KOPT-K1 (cell line): ENCODE results near the gene KCNJ14.

Experiments used
- H3K27ac ChIP-seq: fragments of 200-600 bp; sonication (generic); 2 replicates; pipeline ENCODE4 v1.5.1; 2016; ENCODE audit warnings: antibody characterized with exemption, mild to moderate bottlenecking, low read depth, low read length; ENCODE audit not compliant: poor library complexity, severe bottlenecking
- H3K36me3 ChIP-seq: fragments of 200-600 bp; sonication (generic); 2 replicates; pipeline ENCODE4 v1.5.1; 2017; ENCODE audit warnings: antibody characterized with exemption, mild to moderate bottlenecking, low read length, moderate library complexity; ENCODE audit not compliant: insufficient read depth
- H3K9me3 ChIP-seq: fragments of 200-600 bp; sonication (generic); 2 replicates; pipeline ENCODE4 v1.5.1; 2017; ENCODE audit warnings: antibody characterized with exemption, low read length, mild to moderate bottlenecking; ENCODE audit not compliant: insufficient read depth, poor library complexity, severe bottlenecking

Gene KCNJ14

DNA sequence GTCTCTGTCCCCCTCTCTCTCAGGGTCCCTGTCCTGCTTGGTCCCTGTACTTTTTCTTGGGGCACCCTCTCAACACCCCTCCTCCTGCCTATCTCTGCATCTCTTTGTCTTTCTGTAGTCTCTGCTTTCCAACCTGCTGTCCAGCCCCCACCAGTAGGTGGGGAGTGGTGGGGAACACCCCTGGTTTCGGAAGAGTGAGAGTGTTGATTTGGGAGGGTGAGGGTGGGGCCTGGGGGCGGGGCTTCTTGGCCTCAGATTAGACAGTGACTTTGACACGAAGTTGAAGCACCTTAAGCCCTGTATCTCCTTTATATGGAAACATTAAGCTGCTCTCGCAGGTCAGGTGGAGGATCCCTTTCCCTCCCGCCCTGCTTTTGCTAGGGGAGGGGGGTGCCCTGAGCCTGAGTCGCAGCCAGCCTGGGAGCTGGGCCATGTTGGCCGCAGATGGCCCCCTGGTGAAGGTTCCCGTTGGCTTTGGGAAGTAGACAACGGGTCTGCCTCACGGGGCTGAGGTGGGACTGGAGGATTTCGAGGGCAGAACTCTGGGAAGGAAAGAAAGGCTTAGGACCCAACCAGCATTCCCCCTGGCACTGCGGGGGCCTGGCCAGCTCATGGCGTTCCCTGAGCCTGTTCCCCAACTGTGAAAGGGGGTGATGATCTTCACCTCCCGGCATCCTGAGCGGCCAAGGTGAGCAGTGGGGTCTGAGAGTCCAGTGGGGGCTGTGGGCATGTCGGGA is at the start of gene KCNJ14:
TSS of gene KCNJ14 (plus strand) at position 404 of the 737 bp plus-strand sequence. CDS start 6,151 bp downstream, outside the sequence.
- H3K36me3 ChIP-seq, result peaks cover 92% of the 10 kb centered on the region
- no peak within 1 kb of the TSS for H3K27ac ChIP-seq
- H3K9me3 ChIP-seq, result no peaks in the 10 kb centered on the region

DNA sequence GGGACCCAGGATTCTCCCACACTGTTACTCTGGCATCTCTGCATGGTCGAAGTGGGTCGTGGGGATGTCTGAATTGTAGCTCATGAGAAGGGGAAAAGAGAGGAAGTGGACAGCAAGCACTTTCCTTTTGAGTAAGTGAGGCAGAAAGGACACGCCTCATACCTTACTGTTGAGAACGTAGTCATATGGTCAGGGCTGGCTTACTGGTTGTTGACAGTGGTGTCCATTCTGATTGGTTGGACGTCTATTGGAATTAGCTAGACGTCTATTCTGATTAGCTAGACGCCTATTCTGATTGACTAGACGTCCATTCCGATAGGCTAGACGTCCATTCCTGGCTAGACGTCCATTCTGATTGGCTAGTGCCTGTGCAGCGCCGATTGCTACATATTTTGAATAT is 49.5 kb upstream of the KCNJ14 start:
- H3K9me3 ChIP-seq, result no peaks in the 10 kb centered on the region
- no peak overlapping the region for H3K27ac ChIP-seq
- no peaks in the 10 kb centered on the region for H3K36me3 ChIP-seq

DNA sequence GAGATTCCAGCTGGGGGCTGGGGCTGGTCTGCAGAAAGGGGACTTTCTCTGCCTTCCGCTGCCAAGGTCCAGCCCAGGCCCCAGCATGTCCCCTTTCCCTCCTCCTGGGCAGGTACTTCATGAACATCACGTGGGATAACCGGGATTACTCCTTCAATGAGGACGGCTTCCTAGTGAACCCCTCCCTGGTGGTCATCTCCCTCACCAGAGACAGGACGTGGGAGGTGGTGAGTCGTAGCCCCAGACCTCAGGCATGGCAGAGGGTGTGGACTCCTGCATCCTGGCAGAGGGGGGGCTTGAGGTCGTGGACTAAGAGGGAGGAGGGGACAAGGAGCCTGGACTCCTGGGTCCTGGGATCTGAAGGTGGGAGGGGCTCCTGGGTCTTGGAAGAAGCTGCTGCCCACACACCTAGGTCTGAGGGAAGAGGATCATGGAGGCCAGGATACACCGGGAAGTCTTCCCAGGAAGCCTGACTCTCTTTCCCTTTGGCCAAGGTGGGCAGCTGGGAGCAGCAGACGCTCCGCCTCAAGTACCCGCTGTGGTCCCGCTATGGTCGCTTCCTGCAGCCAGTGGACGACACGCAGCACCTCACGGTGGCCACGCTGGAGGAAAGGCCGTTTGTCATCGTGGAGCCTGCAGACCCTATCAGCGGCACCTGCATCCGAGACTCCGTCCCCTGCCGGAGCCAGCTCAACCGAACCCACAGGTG is 41.3 kb upstream of the KCNJ14 start:
- Histone ChIP-seq H3K9me3 (no peaks in the 10 kb centered on the region), H3K27ac (no peak overlapping the region)

DNA sequence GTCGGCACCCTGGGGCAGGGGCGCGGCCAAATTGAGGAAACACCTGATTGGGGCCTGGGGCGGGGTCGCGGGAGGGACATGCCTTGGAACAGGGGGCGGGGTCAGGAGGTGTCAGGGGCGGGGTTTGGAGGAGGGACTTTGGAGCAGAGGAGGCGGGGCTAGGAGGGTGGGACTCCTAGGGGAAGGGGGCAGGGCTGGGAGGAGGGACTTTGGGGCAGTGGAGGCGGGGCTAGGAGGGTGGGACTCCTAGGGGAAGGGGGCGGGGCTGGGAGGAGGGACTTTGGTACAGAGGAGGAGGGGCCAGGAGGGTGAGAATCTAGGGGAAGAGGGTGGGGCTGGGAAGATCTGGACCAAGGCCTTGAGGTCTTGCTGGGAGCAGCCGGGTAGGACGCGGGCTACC is 40.0 kb upstream of the KCNJ14 start:
- H3K27ac ChIP-seq, result no peak overlapping the region
- no peaks in the 10 kb centered on the region for H3K9me3 ChIP-seq
- H3K36me3 ChIP-seq, result no peaks in the 10 kb centered on the region

More for the DNA sequence above, 41.3 kb upstream of the KCNJ14 start:
- no peaks in the 10 kb centered on the region for H3K36me3 ChIP-seq

DNA sequence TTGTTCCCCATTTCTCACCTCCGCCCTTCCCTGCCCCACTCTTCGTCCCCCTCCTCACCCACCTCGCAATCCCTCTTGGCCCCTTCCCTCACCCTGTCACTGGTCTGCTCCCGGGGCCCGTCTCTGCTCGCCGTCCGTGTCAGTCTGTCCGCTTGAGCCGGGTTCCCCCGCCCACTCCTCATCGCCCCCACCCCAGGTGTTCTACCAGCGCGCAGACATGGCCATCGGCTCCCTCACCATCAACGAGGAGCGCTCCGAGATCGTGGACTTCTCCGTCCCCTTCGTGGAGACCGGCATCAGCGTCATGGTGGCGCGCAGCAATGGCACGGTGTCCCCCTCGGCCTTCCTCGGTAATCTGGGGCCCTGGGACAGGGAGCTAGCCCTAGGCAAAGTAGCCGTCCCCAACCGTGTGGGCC is 39.6 kb upstream of the KCNJ14 start:
- no peaks in the 10 kb centered on the region for H3K9me3 ChIP-seq
- H3K27ac ChIP-seq, result no peak overlapping the region
- no peaks in the 10 kb centered on the region for H3K36me3 ChIP-seq

DNA sequence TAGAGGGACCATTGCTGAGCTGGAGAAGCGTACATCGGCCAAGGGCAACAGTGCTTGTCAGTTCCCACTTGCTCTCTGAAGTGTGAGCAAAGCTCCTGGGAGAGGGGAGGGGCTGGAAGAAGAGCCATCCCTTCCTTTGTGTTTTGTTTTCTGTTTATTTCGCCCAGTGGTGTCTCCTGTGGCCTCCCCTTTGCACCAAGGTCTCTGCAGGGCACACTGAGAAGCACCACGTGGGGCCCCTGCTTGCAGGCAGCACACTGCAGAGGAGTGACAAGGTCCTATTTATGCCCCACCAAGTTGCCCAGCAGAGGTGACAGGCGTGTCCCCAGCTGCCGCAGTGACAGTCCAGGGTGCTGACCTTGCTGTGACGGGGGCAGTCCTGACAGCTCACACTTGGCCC is 38.0 kb upstream of the KCNJ14 start:
- Histone ChIP-seq H3K36me3 (no peaks in the 10 kb centered on the region), H3K9me3 (no peaks in the 10 kb centered on the region), H3K27ac (no peak overlapping the region)

DNA sequence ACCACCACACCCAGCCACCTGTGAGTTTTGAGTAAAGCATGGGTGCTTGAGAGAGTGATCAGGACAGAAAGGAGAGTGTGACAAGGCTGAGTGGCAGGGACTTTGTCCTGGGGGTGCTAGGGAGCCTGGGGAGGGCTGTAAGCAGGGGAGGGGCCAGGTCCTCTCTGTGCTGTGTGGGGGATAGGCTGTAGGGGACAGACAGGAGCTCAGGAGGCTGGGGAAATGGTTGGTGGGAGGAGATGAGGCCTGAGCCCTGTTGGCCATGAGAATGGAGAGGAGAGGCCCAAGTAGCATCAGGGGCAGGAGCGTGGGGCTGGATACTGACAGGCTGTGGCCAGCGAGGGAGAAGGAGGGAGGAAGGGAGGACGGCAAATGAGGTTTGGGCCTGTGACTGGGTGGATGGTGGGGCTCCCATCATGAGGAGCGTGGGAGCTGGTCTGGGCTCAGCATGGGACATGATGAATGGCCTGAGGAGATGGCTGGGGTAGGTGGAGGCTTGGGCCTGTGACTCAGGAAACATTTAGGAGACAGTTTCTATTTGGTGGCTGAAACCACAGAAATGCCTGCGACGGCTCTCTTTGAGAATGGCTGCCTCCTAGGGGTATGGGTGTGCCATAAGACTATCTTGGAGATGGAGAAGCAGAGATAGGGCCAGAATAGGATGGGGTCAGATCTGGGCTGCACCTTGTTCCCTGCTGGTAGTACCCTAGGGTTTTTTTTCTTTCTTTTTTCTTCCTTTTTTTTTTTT is 36.9 kb upstream of the KCNJ14 start:
- H3K27ac ChIP-seq, result no peak overlapping the region
- no peaks in the 10 kb centered on the region for H3K36me3 ChIP-seq
- no peaks in the 10 kb centered on the region for H3K9me3 ChIP-seq

DNA sequence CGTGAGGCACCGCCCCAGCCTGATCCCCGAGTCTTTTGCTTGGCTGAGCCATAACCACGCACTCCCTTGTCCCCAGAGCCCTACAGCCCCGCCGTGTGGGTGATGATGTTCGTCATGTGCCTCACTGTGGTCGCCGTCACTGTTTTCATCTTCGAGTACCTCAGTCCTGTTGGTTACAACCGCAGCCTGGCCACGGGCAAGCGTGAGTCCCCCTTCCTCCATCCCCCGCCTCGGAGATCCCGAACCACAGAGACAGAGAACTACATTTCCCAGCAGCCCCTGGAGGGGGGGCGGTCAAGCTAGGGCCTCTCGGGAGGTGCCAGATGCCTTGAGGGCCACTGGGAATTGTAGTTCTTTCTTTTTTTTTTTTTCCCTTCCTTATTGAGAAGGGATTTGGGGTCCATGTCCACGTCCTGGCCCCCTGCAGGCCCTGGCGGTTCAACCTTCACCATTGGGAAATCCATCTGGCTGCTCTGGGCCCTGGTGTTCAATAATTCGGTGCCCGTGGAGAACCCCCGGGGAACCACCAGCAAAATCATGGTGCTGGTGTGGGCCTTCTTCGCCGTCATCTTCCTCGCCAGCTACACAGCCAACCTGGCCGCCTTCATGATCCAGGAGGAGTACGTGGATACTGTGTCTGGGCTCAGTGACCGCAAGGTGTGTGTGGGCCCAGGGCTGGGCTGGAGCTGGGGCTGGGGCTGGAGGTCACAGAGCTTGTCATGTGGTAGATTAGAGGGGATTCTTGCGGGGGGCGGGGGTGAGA is 36.0 kb upstream of the KCNJ14 start:
- Histone ChIP-seq H3K9me3 (no peaks in the 10 kb centered on the region), H3K36me3 (no peaks in the 10 kb centered on the region), H3K27ac (no peak overlapping the region)

DNA sequence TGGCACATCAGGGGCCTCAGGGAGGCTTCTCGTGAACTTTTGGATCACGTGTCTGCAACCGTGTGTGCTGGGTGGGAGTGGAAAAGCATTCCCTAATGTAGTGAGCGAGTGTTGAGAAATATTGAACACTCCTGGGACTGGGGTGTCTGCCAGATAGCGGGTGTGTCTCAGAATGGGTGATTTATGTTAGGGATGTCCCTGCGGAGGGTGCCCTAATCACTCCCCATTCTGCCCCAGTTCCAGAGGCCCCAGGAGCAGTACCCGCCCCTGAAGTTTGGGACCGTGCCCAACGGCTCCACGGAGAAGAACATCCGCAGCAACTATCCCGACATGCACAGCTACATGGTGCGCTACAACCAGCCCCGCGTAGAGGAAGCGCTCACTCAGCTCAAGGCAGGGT is 33.8 kb upstream of the KCNJ14 start:
- Histone ChIP-seq H3K27ac (no peak overlapping the region), H3K9me3 (no peaks in the 10 kb centered on the region), H3K36me3 (no peaks in the 10 kb centered on the region)

DNA sequence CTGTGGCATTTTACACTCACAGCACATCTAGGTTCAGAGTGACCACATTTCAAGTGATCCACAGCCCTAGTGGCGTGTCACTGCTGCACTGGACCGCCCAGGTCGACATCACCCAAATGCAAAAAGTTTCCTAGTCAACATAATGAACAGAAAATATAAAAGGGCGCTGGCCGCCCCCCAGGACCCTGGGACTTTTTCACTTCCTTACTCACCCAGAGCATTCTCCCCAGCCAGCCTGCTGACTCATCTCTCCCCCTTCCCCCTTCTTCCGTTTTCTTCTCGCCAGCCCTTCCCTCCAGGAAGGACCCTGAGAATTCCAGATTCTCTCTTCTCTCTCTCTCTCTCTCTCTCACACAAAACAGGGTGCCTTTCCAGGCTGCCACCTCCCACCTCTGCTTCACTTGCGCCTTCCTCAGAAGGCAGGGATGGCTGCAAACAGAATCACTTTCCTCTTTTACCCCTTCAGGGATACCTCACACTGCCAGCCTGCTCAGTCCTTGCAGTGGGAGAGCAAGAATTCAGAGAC is 30.6 kb upstream of the KCNJ14 start:
- Histone ChIP-seq H3K9me3 (no peaks in the 10 kb centered on the region), H3K27ac (no peak overlapping the region), H3K36me3 (no peaks in the 10 kb centered on the region)

DNA sequence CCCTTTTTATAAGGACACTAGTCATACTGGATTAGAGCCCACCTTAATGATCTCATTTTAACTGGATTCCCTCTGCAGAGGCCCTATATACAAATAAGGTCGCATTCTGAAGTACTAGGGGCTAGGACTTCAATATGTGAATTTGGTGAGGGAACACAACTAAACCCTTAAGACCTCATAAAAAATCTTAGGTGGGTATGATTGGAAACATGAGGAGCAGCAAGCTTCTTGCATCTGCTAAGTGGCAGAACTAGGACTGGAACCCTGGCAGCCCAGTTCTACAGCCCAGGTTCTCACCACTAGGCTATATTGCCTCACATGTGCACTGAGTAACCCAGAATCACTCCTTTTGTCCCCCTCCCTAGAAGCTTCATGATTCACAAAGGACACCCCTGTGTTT is 26.7 kb upstream of the KCNJ14 start:
- Histone ChIP-seq H3K9me3 (peaks cover 8% of the 10 kb centered on the region), H3K36me3 (no peaks in the 10 kb centered on the region), H3K27ac (no peak overlapping the region)

DNA sequence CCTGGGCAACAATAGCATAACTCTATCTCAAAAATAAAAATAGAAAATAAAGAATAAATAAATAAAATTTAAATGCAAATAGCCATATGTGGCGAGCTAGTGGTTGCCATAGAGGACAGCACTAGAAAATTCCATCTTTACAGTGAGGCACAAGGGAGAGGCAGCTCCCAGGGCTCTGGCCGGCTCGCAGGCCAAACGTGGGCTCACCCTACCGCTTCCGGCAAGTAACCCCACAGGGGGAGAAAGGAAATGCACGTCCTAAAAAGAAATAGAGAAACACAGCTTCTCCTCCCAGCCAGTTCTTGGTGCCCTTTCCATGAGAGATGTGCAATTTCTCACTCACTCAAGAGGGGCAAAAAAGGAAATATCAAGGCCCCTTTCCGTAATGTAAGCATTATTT is 22.0 kb upstream of the KCNJ14 start:
- peaks cover 8% of the 10 kb centered on the region for H3K9me3 ChIP-seq
- H3K27ac ChIP-seq, result no peak overlapping the region
- H3K36me3 ChIP-seq, result no peaks in the 10 kb centered on the region

DNA sequence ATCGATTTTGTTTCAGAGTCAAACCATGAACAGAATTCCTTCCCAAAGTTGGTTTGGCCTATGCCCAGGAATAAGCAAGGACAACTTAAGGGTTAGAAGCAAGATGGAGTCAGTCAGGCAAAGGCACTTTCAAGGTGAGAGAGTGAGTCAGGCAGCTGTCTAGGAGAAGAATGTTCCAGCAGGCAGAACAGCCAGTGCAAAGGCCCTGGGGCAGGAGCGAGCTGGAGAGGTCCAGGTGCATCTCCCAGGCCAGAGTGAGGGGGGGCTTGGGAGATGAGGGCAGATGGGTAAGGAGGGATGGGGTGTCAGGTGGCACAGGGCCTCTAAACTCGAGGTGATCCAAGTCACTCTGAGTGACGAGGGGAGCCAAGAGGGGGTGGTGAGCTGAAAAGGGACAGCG is 18.8 kb upstream of the KCNJ14 start:
- no peak overlapping the region for H3K27ac ChIP-seq
- H3K36me3 ChIP-seq, result no peaks in the 10 kb centered on the region
- peaks cover under 1% of the 10 kb centered on the region for H3K9me3 ChIP-seq

DNA sequence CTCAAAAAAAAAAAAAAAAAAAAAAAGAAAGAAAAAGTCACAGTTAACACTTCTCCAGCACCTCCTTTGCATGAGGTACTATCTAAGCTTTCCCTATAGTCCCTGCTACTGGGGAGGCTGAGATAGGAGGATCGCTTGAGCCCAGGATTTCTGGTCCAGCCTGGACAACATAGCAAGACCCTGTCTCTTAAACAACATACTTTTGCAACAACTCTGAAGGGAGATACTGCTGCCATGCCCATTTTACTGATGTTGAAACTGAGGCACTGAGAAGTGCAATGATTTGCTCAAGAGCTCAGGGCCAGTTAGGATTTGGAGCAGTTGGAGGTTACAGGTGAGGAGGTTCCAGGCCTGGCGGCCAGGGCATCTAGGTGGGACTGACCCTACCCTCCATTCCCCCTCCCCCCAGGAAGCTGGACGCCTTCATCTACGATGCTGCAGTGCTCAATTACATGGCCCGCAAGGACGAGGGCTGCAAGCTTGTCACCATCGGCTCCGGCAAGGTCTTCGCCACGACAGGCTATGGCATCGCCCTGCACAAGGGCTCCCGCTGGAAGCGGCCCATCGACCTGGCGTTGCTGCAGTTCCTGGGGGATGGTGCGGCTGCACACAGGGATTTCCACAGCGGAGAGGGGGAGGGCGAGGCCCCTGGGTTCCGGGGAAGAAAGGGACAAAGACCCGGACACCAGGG is 13.9 kb upstream of the KCNJ14 start:
- no peak overlapping the region for H3K27ac ChIP-seq
- H3K9me3 ChIP-seq, result no peaks in the 10 kb centered on the region
- H3K36me3 ChIP-seq, result no peaks in the 10 kb centered on the region
